ENCODE results near the gene RBKS. TPM values are rescaled to one million over a fixed set of nuclear protein-coding genes. Genes with fewer than 3 reads are reported as not detected.

The RBKS gene
- total RNA-seq, 1 experiment from 2014 or later: 1.7 TPM

GRCh38 chr2:27911458-27912210 is 21.4 kb upstream of the RBKS start (continued):
- TF ChIP-seq MAX (CRISPR knock-in tag; IDR thresholded peaks at IDR 0.05): no peak

- H3K27ac Mint-ChIP-seq: no peak overlapping the region
- no peaks in the 10 kb centered on the region for H3K27me3 Mint-ChIP-seq (ENCODE audit: low read depth)
- no peaks in the 10 kb centered on the region for H3K9me3 Mint-ChIP-seq
- ATAC-seq: no peak
- CTCF ChIA-PET: no interaction called here
- POLR2A ChIA-PET: no interaction called here
- H3K4me3 Mint-ChIP-seq: no peak overlapping the region
- DNase-seq (ENCODE audit: low spot score): no peak
- TF ChIP-seq FOXK1 (CRISPR knock-in tag; IDR thresholded peaks at IDR 0.05) (no peak), NR3C1 (CRISPR knock-in tag; conservative IDR thresholded peaks at IDR 0.05; ENCODE audit: low read depth) (no peak), USF1 (CRISPR knock-in tag; IDR thresholded peaks at IDR 0.05) (no peak), ATF3 (CRISPR knock-in tag; conservative IDR thresholded peaks at IDR 0.05) (no peak), NFE2L1 (CRISPR knock-in tag; IDR thresholded peaks at IDR 0.05) (no peak), FOXP1 (CRISPR knock-in tag; IDR thresholded peaks at IDR 0.05; ENCODE audit: borderline replicate concordance) (no peak), CREM (CRISPR knock-in tag; IDR thresholded peaks at IDR 0.05) (no peak), ZNF317 (CRISPR knock-in tag; IDR thresholded peaks at IDR 0.05; ENCODE audit: borderline replicate concordance, low read depth) (no peak), SMAD3 (CRISPR knock-in tag; IDR thresholded peaks at IDR 0.05; ENCODE audit: borderline replicate concordance) (no peak), ATF6 (CRISPR knock-in tag; IDR thresholded peaks at IDR 0.05) (no peak)
- no peaks in the 10 kb centered on the region for H3K36me3 Mint-ChIP-seq
- H3K4me1 Mint-ChIP-seq: peaks cover 8% of the 10 kb centered on the region
These were observed 19.7 kb upstream of the RBKS start for GRCh38 chr2:27909901-27910300.

GRCh38 chr2:27907547-27907946 is 17.4 kb upstream of the RBKS start:
- Mint-ChIP-seq H3K27ac (no peak overlapping the region), H3K27me3 (ENCODE audit: low read depth) (no peaks in the 10 kb centered on the region), H3K9me3 (no peaks in the 10 kb centered on the region), H3K4me1 (peaks cover 8% of the 10 kb centered on the region), H3K36me3 (no peaks in the 10 kb centered on the region), H3K4me3 (no peak overlapping the region)
- DNase-seq (ENCODE audit: low spot score) (no peak), ATAC-seq (no peak)
- CTCF ChIA-PET: no interaction called here
- TF ChIP-seq ZNF219 (CRISPR knock-in tag; IDR thresholded peaks at IDR 0.05; ENCODE audit: borderline replicate concordance) (no peak), JAZF1 (CRISPR knock-in tag; IDR thresholded peaks at IDR 0.05) (no peak), TEAD1 (CRISPR knock-in tag; IDR thresholded peaks at IDR 0.05) (no peak), ZNF396 (CRISPR knock-in tag; IDR thresholded peaks at IDR 0.05; ENCODE audit: borderline replicate concordance) (no peak), OVOL2 (CRISPR knock-in tag; IDR thresholded peaks at IDR 0.05; ENCODE audit: borderline replicate concordance) (no peak), ZNF317 (CRISPR knock-in tag; IDR thresholded peaks at IDR 0.05; ENCODE audit: borderline replicate concordance, low read depth) (no peak), GABPB1 (CRISPR knock-in tag; IDR thresholded peaks at IDR 0.05) (no peak), HMGXB4 (CRISPR knock-in tag; IDR thresholded peaks at IDR 0.05) (no peak)
- POLR2A ChIA-PET: no interaction called here

Measured in WTC11 (cell line).